Peyer's patch (tissue), 4 donors: ENCODE data around the gene XCL1. TPM values are rescaled to one million over a fixed set of nuclear protein-coding genes. Genes with fewer than 3 reads are reported as not detected.
A peak's percentile ranks its signal among the peaks of the same experiment; 100 is the strongest.
"Not testable (repeated sequence)": the region's sequence is repeated elsewhere in the genome, so short reads cannot be mapped to it uniquely, and the experiment has no call there.

Experiments used
- DNase-seq, 3 donors: peaks; one replicate each; pipeline ENCODE4 v3.0.0-alpha.2; 2017 to 2019
- H3K27ac ChIP-seq, 4 donors: fragments of 200-600 bp; sonication (generic); one replicate each; pipeline ENCODE4 v1.5.1; 2016 to 2019
- H3K27me3 ChIP-seq, 2 donors: fragments of 200-600 bp; sonication (generic); one replicate each; pipeline ENCODE4 v1.5.1; 2019
- H3K36me3 ChIP-seq, 3 donors: fragments of 200-600 bp; sonication (generic); one replicate each; pipeline ENCODE4 v1.5.1; 2016 to 2019
- H3K4me1 ChIP-seq, 4 donors: fragments of 200-600 bp; sonication (generic); one replicate each; pipeline ENCODE4 v1.5.1; 2016 to 2019
- H3K4me3 ChIP-seq, 4 donors: fragments of 200-600 bp; sonication (generic); 1 replicate in 3 of 4; 2 replicates in 1 of 4; pipeline ENCODE4 v1.5.1; 2016 to 2019; ENCODE audit warnings: mild to moderate bottlenecking in 1 of 4
- H3K9me3 ChIP-seq, 4 donors: fragments of 200-600 bp; sonication (generic); one replicate each; pipeline ENCODE4 v1.5.1; 2016 to 2019; ENCODE audit warnings: mild to moderate bottlenecking in 1 of 4
- CTCF ChIP-seq, 6 experiments: fragments of 450-650 bp in 4 of 6; fragments of 200-600 bp in 2 of 6; sonication (generic) in 1 of 6; IDR thresholded peaks; one replicate each; pipeline ENCODE4 v1.5.1; 2017 to 2019; ENCODE audit warnings: antibody characterized with exemption in 6 of 6, mild to moderate bottlenecking in 3 of 6, moderate library complexity in 1 of 6
- POLR2A ChIP-seq, 2 donors: fragments of 450-650 bp; IDR thresholded peaks; one replicate each; pipeline ENCODE4 v1.5.1; 2017; ENCODE audit warnings: antibody characterized with exemption in 2 of 2, mild to moderate bottlenecking in 2 of 2, moderate library complexity in 2 of 2
- total RNA-seq, 4 donors: library from RNA; depleted of rRNA; stranded (reverse); fragments of >200 nt; gene quantifications; one replicate each; pipeline ENCODE4 v1.1.0, GENCODE V29; 2016

Gene XCL1
- not detected for total RNA-seq

- not testable (repeated sequence) for H3K27me3 ChIP-seq
These were observed at the start of gene XCL1 for GRCh38 chr1:168576245-168576688. TSS of gene XCL1 (plus strand) at chr1:168576605. CDS start at chr1:168576638, 33 bp downstream.

GRCh38 chr1:168529518-168529917, 46.9 kb upstream of the XCL1 start:
- DNase-seq = no peak
- Histone ChIP-seq H3K9me3 (no peaks in the 10 kb centered on the region), H3K27me3 (no peaks in the 10 kb centered on the region), H3K27ac (no peak overlapping the region), H3K36me3 (no peaks in the 10 kb centered on the region), H3K4me1 (no peaks in the 10 kb centered on the region), H3K4me3 (no peak overlapping the region)
- TF ChIP-seq CTCF (IDR thresholded peaks at IDR 0.05) (no peak), POLR2A (IDR thresholded peaks at IDR 0.05) (no peak)

More at GRCh38 chr1:168576245-168576688, at the start of gene XCL1:
- H3K9me3 ChIP-seq, H3K4me1 ChIP-seq, H3K27ac ChIP-seq, H3K4me3 ChIP-seq, H3K36me3 ChIP-seq, DNase-seq: not testable (repeated sequence)

- no peaks in the 10 kb centered on the region for H3K9me3 ChIP-seq
- H3K4me1 ChIP-seq = peaks cover 0 to 6% (median 0%) of the 10 kb centered on the region in 4 donors
- DNase-seq = no peak
- no peak for TF ChIP-seq CTCF (IDR thresholded peaks at IDR 0.05)
- no peak for TF ChIP-seq POLR2A (IDR thresholded peaks at IDR 0.05)
- no peak overlapping the region for H3K4me3 ChIP-seq
- no peak overlapping the region for H3K27ac ChIP-seq
- H3K36me3 ChIP-seq = no peaks in the 10 kb centered on the region
- no peaks in the 10 kb centered on the region for H3K27me3 ChIP-seq
These were observed 44.6 kb upstream of the XCL1 start for GRCh38 chr1:168531615-168532345.

GRCh38 chr1:168535536-168535935, 40.9 kb upstream of the XCL1 start:
- peak overlapping the region in 3 of 4 donors; percentile 20 to 43 (median 42) for H3K27ac ChIP-seq
- no peak for DNase-seq
- no peaks in the 10 kb centered on the region for H3K27me3 ChIP-seq
- no peak overlapping the region for H3K4me3 ChIP-seq
- no peaks in the 10 kb centered on the region for H3K9me3 ChIP-seq
- H3K4me1 ChIP-seq = peaks cover 0 to 6% (median 0%) of the 10 kb centered on the region in 4 donors
- no peaks in the 10 kb centered on the region for H3K36me3 ChIP-seq
- TF ChIP-seq CTCF (IDR thresholded peaks at IDR 0.05) (no peak), POLR2A (IDR thresholded peaks at IDR 0.05) (no peak)

- not testable (repeated sequence) for H3K4me3 ChIP-seq, H3K36me3 ChIP-seq, H3K27me3 ChIP-seq, H3K27ac ChIP-seq, DNase-seq, H3K9me3 ChIP-seq, H3K4me1 ChIP-seq
These were observed 35.6 kb upstream of the XCL1 start for GRCh38 chr1:168540798-168541197.

- H3K27ac ChIP-seq, H3K27me3 ChIP-seq, H3K9me3 ChIP-seq, H3K4me1 ChIP-seq, DNase-seq, H3K36me3 ChIP-seq, H3K4me3 ChIP-seq: not testable (repeated sequence)
These were observed 33.4 kb upstream of the XCL1 start for GRCh38 chr1:168542978-168543377.

- H3K9me3 ChIP-seq, H3K4me1 ChIP-seq, H3K36me3 ChIP-seq, H3K27me3 ChIP-seq, H3K27ac ChIP-seq, DNase-seq, H3K4me3 ChIP-seq: not testable (repeated sequence)
These were observed 32.4 kb upstream of the XCL1 start, which contains the start of gene XCL2 for GRCh38 chr1:168543840-168544498. TSS of gene XCL2 (minus strand) at chr1:168543997. CDS start at chr1:168543964, 33 bp downstream.
